ENCODE results near the gene ATP8A2.

Gene ATP8A2

GRCh38 chr13:25898991-25899390 lies 527.2 kb downstream of the ATP8A2 start:
- DNase-seq: no peak

- no peak for DNase-seq
These were observed 527.7 kb downstream of the ATP8A2 start for GRCh38 chr13:25899464-25899863.

- DNase-seq: no peak
These were observed 528.2 kb downstream of the ATP8A2 start for GRCh38 chr13:25899952-25900351.

GRCh38 chr13:25901460-25902376 lies 529.9 kb downstream of the ATP8A2 start:
- DNase-seq: no peak

- DNase-seq: no peak
These were observed 530.7 kb downstream of the ATP8A2 start for GRCh38 chr13:25902455-25902854.

- no peak for DNase-seq
These were observed 531.1 kb downstream of the ATP8A2 start for GRCh38 chr13:25902891-25903341.

GRCh38 chr13:25904830-25905229 lies 533.1 kb downstream of the ATP8A2 start:
- DNase-seq: no peak

- no peak for DNase-seq
These were observed 533.8 kb downstream of the ATP8A2 start for GRCh38 chr13:25905611-25906010.

- DNase-seq: no peak
These were observed 534.5 kb downstream of the ATP8A2 start for GRCh38 chr13:25906191-25906661.

- DNase-seq: no peak
These were observed 536.6 kb downstream of the ATP8A2 start for GRCh38 chr13:25908366-25908765.

GRCh38 chr13:25910243-25910642 lies 538.5 kb downstream of the ATP8A2 start:
- no peak for DNase-seq

GRCh38 chr13:25910991-25911419 lies 539.2 kb downstream of the ATP8A2 start:
- no peak for DNase-seq

GRCh38 chr13:25912961-25913360 lies 541.2 kb downstream of the ATP8A2 start:
- no peak for DNase-seq

- DNase-seq: no peak
These were observed 544.2 kb downstream of the ATP8A2 start for GRCh38 chr13:25915840-25916518.

- DNase-seq: no peak
These were observed 548.5 kb downstream of the ATP8A2 start for GRCh38 chr13:25920277-25920676.

GRCh38 chr13:25920931-25921330 lies 549.2 kb downstream of the ATP8A2 start:
- DNase-seq: no peak

GRCh38 chr13:25922376-25922775 lies 550.6 kb downstream of the ATP8A2 start:
- no peak for DNase-seq

GRCh38 chr13:25923217-25924085 lies 551.7 kb downstream of the ATP8A2 start:
- DNase-seq: no peak

GRCh38 chr13:25927363-25927762 lies 555.6 kb downstream of the ATP8A2 start:
- no peak for DNase-seq

GRCh38 chr13:25927932-25928331 lies 556.2 kb downstream of the ATP8A2 start:
- DNase-seq: peak; percentile 74

GRCh38 chr13:25928941-25929505 lies 557.2 kb downstream of the ATP8A2 start:
- no peak for DNase-seq

- DNase-seq: no peak
These were observed 558.0 kb downstream of the ATP8A2 start for GRCh38 chr13:25929816-25930215.

All from left hindlimb (tissue), 1 donor.